SK-N-SH treated with all-trans-retinoic acid at 6 μM for 48 hours (cell line): ENCODE results near the gene SERPINB5.

Experiments
- ARNTL ChIP-seq: fragments of 450-650 bp; formaldehyde crosslinking; IDR thresholded peaks from 2 replicates; pipeline ENCODE4 v1.5.0; 2020; ENCODE audit warnings: low read depth, mild to moderate bottlenecking, moderate library complexity, borderline replicate concordance
- BACH2 ChIP-seq: fragments of 250-450 bp; sonication (Bioruptor Pico); IDR thresholded peaks from 2 replicates; pipeline ENCODE4 v1.9.0; 2021; ENCODE audit warnings: mild to moderate bottlenecking, borderline replicate concordance
- ISL1 ChIP-seq: fragments of 250-450 bp; sonication (Bioruptor Pico); IDR thresholded peaks from 2 replicates; pipeline ENCODE4 v2.1.2; 2022; ENCODE audit warnings: mild to moderate bottlenecking, moderate library complexity
- POU6F1 ChIP-seq: fragments of 250-450 bp; sonication (Bioruptor Pico); IDR thresholded peaks from 2 replicates; pipeline ENCODE4 v1.8.0; 2021; ENCODE audit warnings: low read depth, mild to moderate bottlenecking, moderate library complexity, borderline replicate concordance
- SNAI2 ChIP-seq: fragments of 250-450 bp; sonication (Bioruptor Pico); IDR thresholded peaks from 2 replicates; pipeline ENCODE4 v1.5.0; 2020; ENCODE audit warnings: mild to moderate bottlenecking, moderate library complexity
- TCF4 ChIP-seq: fragments of 250-450 bp; sonication (Bioruptor Pico); IDR thresholded peaks from 2 replicates; pipeline ENCODE4 v1.8.0; 2021; ENCODE audit warnings: mild to moderate bottlenecking, moderate library complexity, borderline replicate concordance
- TOX ChIP-seq: fragments of 250-450 bp; sonication (Bioruptor Pico); IDR thresholded peaks from 2 replicates; pipeline ENCODE4 v1.8.0; 2021; ENCODE audit warnings: mild to moderate bottlenecking, moderate library complexity, borderline replicate concordance
- ZFP3 ChIP-seq: fragments of 250-450 bp; sonication (Bioruptor Pico); IDR thresholded peaks from 2 replicates; pipeline ENCODE4 v1.5.0; 2020; ENCODE audit warnings: mild to moderate bottlenecking, moderate library complexity
- ZFP30 ChIP-seq: fragments of 450-650 bp; formaldehyde crosslinking; IDR thresholded peaks from 2 replicates; pipeline ENCODE4 v1.5.0; 2022; ENCODE audit warnings: mild to moderate bottlenecking, moderate library complexity
- ZNF70 ChIP-seq: fragments of 450-650 bp; formaldehyde crosslinking; IDR thresholded peaks from 2 replicates; pipeline ENCODE4 v1.5.0; 2020; ENCODE audit warnings: mild to moderate bottlenecking, moderate library complexity
- TF ChIP-seq, protein P1 (sequence below): fragments of 250-450 bp; sonication (Bioruptor Pico); IDR thresholded peaks from 2 replicates; pipeline ENCODE4 v1.8.0; 2020; ENCODE audit warnings: mild to moderate bottlenecking, moderate library complexity, borderline replicate concordance
- TF ChIP-seq, protein P2 (sequence below): fragments of 250-450 bp; sonication (Bioruptor Pico); IDR thresholded peaks from 2 replicates; pipeline ENCODE4 v1.5.1; 2020; ENCODE audit warnings: low read depth, mild to moderate bottlenecking, moderate library complexity
- TF ChIP-seq, protein P3 (sequence below): fragments of 250-450 bp; sonication (Bioruptor Pico); IDR thresholded peaks from 2 replicates; pipeline ENCODE4 v1.5.1; 2021; ENCODE audit warnings: mild to moderate bottlenecking, moderate library complexity

DNA sequence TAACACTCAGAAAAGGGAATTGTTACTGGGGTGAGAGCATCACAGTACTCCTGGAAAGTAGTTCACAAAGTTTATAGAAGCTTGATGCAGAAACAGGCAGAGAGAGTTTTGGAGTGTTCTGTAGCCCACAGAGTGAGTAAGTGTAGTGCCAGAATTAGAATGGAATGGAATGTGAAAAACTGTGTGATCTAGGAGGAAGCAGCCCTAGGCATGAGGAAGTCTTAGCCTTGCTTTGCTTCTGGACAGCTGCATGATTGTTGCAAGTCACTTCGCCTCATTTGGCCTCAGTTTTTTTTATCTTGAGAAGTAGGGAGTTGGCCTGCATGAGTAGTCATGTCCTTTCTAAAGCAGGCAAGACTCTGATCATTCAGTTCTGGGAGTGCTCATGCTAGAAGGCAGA lies 76.3 kb downstream of the SERPINB5 start:
- TF ChIP-seq, protein P1, sequence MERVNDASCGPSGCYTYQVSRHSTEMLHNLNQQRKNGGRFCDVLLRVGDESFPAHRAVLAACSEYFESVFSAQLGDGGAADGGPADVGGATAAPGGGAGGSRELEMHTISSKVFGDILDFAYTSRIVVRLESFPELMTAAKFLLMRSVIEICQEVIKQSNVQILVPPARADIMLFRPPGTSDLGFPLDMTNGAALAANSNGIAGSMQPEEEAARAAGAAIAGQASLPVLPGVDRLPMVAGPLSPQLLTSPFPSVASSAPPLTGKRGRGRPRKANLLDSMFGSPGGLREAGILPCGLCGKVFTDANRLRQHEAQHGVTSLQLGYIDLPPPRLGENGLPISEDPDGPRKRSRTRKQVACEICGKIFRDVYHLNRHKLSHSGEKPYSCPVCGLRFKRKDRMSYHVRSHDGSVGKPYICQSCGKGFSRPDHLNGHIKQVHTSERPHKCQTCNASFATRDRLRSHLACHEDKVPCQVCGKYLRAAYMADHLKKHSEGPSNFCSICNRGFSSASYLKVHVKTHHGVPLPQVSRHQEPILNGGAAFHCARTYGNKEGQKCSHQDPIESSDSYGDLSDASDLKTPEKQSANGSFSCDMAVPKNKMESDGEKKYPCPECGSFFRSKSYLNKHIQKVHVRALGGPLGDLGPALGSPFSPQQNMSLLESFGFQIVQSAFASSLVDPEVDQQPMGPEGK = no peak
- TF ChIP-seq ISL1 (CRISPR knock-in tag) (no peak), TCF4 (no peak), ZFP3 (CRISPR knock-in tag) (no peak), ARNTL (no peak), TOX (CRISPR knock-in tag) (no peak), POU6F1 (CRISPR knock-in tag) (no peak), SNAI2 (CRISPR knock-in tag) (no peak), ZFP30 (CRISPR knock-in tag) (no peak), BACH2 (CRISPR knock-in tag) (no peak), ZNF70 (CRISPR knock-in tag) (no peak)
- TF ChIP-seq, protein P2, sequence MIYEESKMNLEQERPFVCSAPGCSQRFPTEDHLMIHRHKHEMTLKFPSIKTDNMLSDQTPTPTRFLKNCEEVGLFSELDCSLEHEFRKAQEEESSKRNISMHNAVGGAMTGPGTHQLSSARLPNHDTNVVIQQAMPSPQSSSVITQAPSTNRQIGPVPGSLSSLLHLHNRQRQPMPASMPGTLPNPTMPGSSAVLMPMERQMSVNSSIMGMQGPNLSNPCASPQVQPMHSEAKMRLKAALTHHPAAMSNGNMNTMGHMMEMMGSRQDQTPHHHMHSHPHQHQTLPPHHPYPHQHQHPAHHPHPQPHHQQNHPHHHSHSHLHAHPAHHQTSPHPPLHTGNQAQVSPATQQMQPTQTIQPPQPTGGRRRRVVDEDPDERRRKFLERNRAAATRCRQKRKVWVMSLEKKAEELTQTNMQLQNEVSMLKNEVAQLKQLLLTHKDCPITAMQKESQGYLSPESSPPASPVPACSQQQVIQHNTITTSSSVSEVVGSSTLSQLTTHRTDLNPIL (CRISPR knock-in tag) = no peak
- TF ChIP-seq, protein P3, sequence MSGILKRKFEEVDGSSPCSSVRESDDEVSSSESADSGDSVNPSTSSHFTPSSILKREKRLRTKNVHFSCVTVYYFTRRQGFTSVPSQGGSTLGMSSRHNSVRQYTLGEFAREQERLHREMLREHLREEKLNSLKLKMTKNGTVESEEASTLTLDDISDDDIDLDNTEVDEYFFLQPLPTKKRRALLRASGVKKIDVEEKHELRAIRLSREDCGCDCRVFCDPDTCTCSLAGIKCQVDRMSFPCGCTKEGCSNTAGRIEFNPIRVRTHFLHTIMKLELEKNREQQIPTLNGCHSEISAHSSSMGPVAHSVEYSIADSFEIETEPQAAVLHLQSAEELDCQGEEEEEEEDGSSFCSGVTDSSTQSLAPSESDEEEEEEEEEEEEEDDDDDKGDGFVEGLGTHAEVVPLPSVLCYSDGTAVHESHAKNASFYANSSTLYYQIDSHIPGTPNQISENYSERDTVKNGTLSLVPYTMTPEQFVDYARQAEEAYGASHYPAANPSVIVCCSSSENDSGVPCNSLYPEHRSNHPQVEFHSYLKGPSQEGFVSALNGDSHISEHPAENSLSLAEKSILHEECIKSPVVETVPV (CRISPR knock-in tag) = no peak
